Fibroblast of lung (primary cell): Measurements from ENCODE around the gene CARMIL1.

Experiments used
- EZH2 ChIP-seq: IDR thresholded peaks from 2 replicates; pipeline ENCODE4 v1.5.1; 2012; ENCODE audit warnings: low read length, control low read depth, mild to moderate bottlenecking; ENCODE audit errors: missing control alignments
- TF ChIP-seq, protein P1 (sequence below), 2 donors: IDR thresholded peaks in 1 of 2; conservative IDR thresholded peaks in 1 of 2; 1 replicate in 1 of 2; 2 replicates in 1 of 2; pipeline ENCODE4 v1.5.1; 2011 to 2012; ENCODE audit warnings: low read length in 2 of 2, control low read depth in 1 of 2, inconsistent platforms in 1 of 2, low read depth in 1 of 2, mild to moderate bottlenecking in 1 of 2

DNA sequence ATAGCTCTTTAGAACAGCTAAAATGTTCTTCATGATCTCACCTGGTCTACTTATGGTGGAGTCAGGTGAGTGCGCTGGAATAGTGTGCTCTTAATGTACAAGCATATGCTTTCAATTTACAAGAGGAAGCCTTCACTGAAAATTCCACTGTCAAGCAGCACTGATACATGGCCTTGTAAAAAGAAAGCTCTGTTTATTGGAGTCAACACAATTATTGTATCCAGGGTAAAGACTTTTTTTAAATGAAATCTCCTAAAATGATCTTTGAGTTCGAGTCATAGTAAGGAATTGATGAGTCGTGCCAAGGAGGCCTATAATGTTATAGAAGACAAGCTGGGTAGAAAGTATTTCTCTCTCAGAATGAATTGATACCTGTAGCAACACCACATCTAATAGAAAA, 41.6 kb upstream of the CARMIL1 start:
- TF ChIP-seq, protein P1, sequence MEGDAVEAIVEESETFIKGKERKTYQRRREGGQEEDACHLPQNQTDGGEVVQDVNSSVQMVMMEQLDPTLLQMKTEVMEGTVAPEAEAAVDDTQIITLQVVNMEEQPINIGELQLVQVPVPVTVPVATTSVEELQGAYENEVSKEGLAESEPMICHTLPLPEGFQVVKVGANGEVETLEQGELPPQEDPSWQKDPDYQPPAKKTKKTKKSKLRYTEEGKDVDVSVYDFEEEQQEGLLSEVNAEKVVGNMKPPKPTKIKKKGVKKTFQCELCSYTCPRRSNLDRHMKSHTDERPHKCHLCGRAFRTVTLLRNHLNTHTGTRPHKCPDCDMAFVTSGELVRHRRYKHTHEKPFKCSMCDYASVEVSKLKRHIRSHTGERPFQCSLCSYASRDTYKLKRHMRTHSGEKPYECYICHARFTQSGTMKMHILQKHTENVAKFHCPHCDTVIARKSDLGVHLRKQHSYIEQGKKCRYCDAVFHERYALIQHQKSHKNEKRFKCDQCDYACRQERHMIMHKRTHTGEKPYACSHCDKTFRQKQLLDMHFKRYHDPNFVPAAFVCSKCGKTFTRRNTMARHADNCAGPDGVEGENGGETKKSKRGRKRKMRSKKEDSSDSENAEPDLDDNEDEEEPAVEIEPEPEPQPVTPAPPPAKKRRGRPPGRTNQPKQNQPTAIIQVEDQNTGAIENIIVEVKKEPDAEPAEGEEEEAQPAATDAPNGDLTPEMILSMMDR (conservative IDR thresholded peaks at IDR 0.05 in 1 of 2, IDR thresholded peaks at IDR 0.05 in 1 of 2; ENCODE audit: low read depth in 1 of 2, low read length in 2 of 2): no peak
- no peak for TF ChIP-seq EZH2
